PC-9 (cell line): ENCODE data around the gene ANKRD6. TPM values are rescaled to one million over a fixed set of nuclear protein-coding genes. Genes with fewer than 3 reads are reported as not detected.

ENCODE experiments used
- BruUV-seq: library from RNA; stranded (reverse); fragments of 400-500 nt; replicated peaks from 2 replicates; lab custom pipeline; 2021; lab: Mats Ljungman, UMichigan
- CTCF ChIA-PET: fragments of 300-600 bp; sonication (Branson Sonifier 250); formaldehyde crosslinking; loops from one replicate; lab custom pipeline; 2022; ENCODE audit warnings: antibody characterized with exemption; lab: Charles Lee
- POLR2A ChIA-PET: fragments of 300-600 bp; sonication (Branson Sonifier 250); formaldehyde crosslinking; loops from one replicate; lab custom pipeline; 2022; ENCODE audit warnings: antibody characterized with exemption; ENCODE audit not compliant: unreplicated experiment; lab: Charles Lee
- DNase-seq, 2 experiments: peaks; one replicate each; pipeline versions ENCODE4 v3.0.0 to v3.0.0-alpha.2; 2015 to 2022; ENCODE audit warnings: mixed read lengths in 1 of 2
- H2AFZ ChIP-seq: fragments of 200-600 bp; sonication (generic); 2 replicates; pipeline ENCODE4 v1.8.1; 2017; ENCODE audit warnings: antibody characterized with exemption
- H3F3A ChIP-seq: fragments of 200-600 bp; sonication (generic); 2 replicates; pipeline ENCODE4 v1.8.1; 2017; ENCODE audit warnings: antibody characterized with exemption, mild to moderate bottlenecking, low read depth; ENCODE audit not compliant: insufficient read depth
- H3K27ac ChIP-seq: fragments of 200-600 bp; sonication (generic); 2 replicates; pipeline ENCODE4 v1.6.1; 2016; ENCODE audit warnings: mixed run types
- H3K27me3 ChIP-seq: fragments of 200-600 bp; sonication (generic); 2 replicates; pipeline ENCODE4 v1.6.1; 2016; ENCODE audit warnings: low read depth, mixed run types; ENCODE audit not compliant: insufficient read depth
- H3K36me3 ChIP-seq: fragments of 200-600 bp; sonication (generic); 2 replicates; pipeline ENCODE4 v1.6.1; 2016; ENCODE audit warnings: low read depth, mixed run types
- H3K4me1 ChIP-seq: fragments of 200-600 bp; sonication (generic); replicated peaks from 2 replicates; pipeline ENCODE4 v1.6.1; 2016; ENCODE audit warnings: mixed run types; ENCODE audit not compliant: insufficient read depth
- H3K4me2 ChIP-seq: fragments of 200-600 bp; sonication (generic); 2 replicates; pipeline ENCODE4 v1.6.1; 2017; ENCODE audit warnings: mixed run types
- H3K4me3 ChIP-seq: fragments of 200-600 bp; sonication (generic); 2 replicates; pipeline ENCODE4 v1.6.1; 2016; ENCODE audit warnings: mixed run types
- H3K79me2 ChIP-seq: fragments of 200-600 bp; sonication (generic); 2 replicates; pipeline ENCODE4 v1.6.1; 2017; ENCODE audit warnings: low read depth, mixed run types
- H3K9me2 ChIP-seq: fragments of 200-600 bp; sonication (generic); 2 replicates; pipeline ENCODE4 v1.8.1; 2017; ENCODE audit warnings: mild to moderate bottlenecking; ENCODE audit not compliant: insufficient read depth
- H3K9me3 ChIP-seq: fragments of 200-600 bp; sonication (generic); 2 replicates; pipeline ENCODE4 v1.8.1; 2016; ENCODE audit warnings: low read depth; ENCODE audit not compliant: insufficient read depth
- H4K20me1 ChIP-seq: fragments of 200-600 bp; sonication (generic); 2 replicates; pipeline ENCODE4 v1.8.1; 2017; ENCODE audit not compliant: insufficient read depth
- EZH2 ChIP-seq: fragments of 200-600 bp; sonication (generic); IDR thresholded peaks from 2 replicates; pipeline ENCODE4 v1.8.0; 2017; ENCODE audit warnings: antibody characterized with exemption, low read depth
- intact Hi-C: fragments of 100-400 bp; cut with micrococcal nuclease; formaldehyde crosslinking; loops from one replicate; pipeline ENCODE4 v1.10.0; 2022; ENCODE audit not compliant: unreplicated experiment
- total RNA-seq: library from RNA; stranded (reverse); gene quantifications from 2 replicates; pipeline ENCODE4 v1.2.3, GENCODE V29; 2021
- TF ChIP-seq, protein P1 (sequence below): fragments of 200-600 bp; sonication (generic); conservative IDR thresholded peaks from 2 replicates; pipeline ENCODE4 v1.6.1; 2017; ENCODE audit warnings: mixed run types, antibody characterized with exemption, mild to moderate bottlenecking, moderate library complexity

Gene ANKRD6
- total RNA-seq, 1 experiment from 2014 or later: 1.8 TPM

DNA sequence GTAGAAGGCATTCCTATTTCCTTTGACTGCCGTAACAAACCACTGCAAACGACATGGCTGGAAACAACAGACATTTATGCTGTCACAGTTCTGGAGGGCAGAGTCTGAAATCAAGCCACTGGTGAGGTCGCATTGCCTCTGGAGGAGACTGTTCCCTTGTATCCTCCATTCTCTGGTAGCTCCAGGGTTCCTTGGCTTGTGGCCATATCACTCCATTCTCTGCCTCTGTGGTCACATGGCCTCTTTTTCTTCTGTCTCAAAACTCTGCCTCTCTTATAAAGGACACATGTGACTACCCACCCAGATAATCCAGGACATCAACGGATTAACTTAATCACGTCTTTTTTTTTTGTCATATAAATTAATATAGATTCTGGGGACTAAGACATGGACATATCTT lies 121.2 kb downstream of the ANKRD6 start:
- Histone ChIP-seq H2AFZ (no peak overlapping the region), H3K4me1 (no peaks in the 10 kb centered on the region), H3K27me3 (peaks cover 7% of the 10 kb centered on the region; the same call in 1 of the 2 replicates), H3F3A (no peaks in the 10 kb centered on the region), H3K36me3 (no peaks in the 10 kb centered on the region), H4K20me1 (no peaks in the 10 kb centered on the region), H3K9me3 (no peaks in the 10 kb centered on the region), H3K9me2 (no peaks in the 10 kb centered on the region), H3K79me2 (no peaks in the 10 kb centered on the region), H3K4me2 (no peak overlapping the region), H3K27ac (no peak overlapping the region), H3K4me3 (no peak overlapping the region)
- TF ChIP-seq, protein P1, sequence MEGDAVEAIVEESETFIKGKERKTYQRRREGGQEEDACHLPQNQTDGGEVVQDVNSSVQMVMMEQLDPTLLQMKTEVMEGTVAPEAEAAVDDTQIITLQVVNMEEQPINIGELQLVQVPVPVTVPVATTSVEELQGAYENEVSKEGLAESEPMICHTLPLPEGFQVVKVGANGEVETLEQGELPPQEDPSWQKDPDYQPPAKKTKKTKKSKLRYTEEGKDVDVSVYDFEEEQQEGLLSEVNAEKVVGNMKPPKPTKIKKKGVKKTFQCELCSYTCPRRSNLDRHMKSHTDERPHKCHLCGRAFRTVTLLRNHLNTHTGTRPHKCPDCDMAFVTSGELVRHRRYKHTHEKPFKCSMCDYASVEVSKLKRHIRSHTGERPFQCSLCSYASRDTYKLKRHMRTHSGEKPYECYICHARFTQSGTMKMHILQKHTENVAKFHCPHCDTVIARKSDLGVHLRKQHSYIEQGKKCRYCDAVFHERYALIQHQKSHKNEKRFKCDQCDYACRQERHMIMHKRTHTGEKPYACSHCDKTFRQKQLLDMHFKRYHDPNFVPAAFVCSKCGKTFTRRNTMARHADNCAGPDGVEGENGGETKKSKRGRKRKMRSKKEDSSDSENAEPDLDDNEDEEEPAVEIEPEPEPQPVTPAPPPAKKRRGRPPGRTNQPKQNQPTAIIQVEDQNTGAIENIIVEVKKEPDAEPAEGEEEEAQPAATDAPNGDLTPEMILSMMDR: no peak
- no peak for TF ChIP-seq EZH2
- CTCF ChIA-PET: no interaction called here
- no TSS peak for BruUV-seq
- DNase-seq: no peak
- POLR2A ChIA-PET: no interaction called here
- intact Hi-C loops: no loop called here

DNA sequence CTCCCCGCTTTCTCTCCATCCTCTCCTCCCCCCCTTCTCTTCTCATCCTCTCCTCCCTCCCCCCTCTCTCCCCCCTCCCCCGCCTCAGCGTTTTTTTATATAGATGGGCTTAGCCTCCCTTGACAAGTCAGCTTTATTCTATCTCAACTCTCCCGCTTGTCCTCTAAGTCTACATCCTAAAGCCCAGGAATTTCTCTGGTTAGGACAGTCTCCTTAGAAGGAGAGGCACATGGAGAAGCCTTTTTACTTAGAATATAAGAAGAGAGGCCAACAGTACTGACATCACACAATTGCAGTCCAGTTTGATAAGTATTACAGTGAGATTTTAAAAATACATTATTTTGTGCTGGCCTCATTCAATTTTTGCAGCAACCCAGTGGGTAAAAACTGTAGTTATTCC lies 122.1 kb downstream of the ANKRD6 start:
- no peaks in the 10 kb centered on the region for H3F3A ChIP-seq
- POLR2A ChIA-PET: no interaction called here
- no peak overlapping the region for H2AFZ ChIP-seq
- no peaks in the 10 kb centered on the region for H3K9me2 ChIP-seq
- intact Hi-C loops: no loop called here
- no peaks in the 10 kb centered on the region for H3K9me3 ChIP-seq
- CTCF ChIA-PET: no interaction called here
- H3K36me3 ChIP-seq: no peaks in the 10 kb centered on the region
- no peak for DNase-seq
- BruUV-seq: no TSS peak
- H3K4me2 ChIP-seq: no peak overlapping the region
- H3K4me1 ChIP-seq: no peaks in the 10 kb centered on the region
- H4K20me1 ChIP-seq: no peaks in the 10 kb centered on the region
- H3K27me3 ChIP-seq: peaks cover 7% of the 10 kb centered on the region; the same call in 1 of the 2 replicates
- no peaks in the 10 kb centered on the region for H3K79me2 ChIP-seq
- no peak overlapping the region for H3K4me3 ChIP-seq
- H3K27ac ChIP-seq: no peak overlapping the region
- TF ChIP-seq EZH2: no peak
- TF ChIP-seq, protein P1: no peak

DNA sequence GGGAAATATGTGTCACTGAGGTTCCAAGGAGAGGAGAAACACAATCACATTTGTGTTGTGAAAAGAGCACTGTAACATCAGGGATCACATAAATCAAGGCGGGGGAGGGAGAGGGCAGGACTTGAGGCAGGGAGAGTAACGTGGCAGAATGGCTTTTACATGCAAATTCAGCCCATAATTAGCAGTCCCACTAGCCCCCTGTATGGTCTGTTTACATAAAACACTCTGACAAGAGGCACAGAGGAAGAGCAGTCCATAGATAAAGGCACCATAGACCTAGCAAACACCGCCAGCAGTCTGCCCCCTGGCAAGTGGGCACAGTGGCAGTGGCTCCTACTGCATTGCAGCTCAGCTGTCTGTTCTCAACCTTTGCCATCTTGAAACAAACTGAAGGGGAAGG lies 122.9 kb downstream of the ANKRD6 start:
- CTCF ChIA-PET: no interaction called here
- Histone ChIP-seq H2AFZ (no peak overlapping the region), H3K9me2 (no peaks in the 10 kb centered on the region)

More for the DNA sequence above, 122.9 kb downstream of the ANKRD6 start:
- intact Hi-C loops: no loop called here
- Histone ChIP-seq H3F3A (no peaks in the 10 kb centered on the region), H3K4me3 (no peak overlapping the region), H4K20me1 (no peaks in the 10 kb centered on the region), H3K36me3 (no peaks in the 10 kb centered on the region), H3K4me2 (no peak overlapping the region), H3K79me2 (no peaks in the 10 kb centered on the region), H3K4me1 (no peaks in the 10 kb centered on the region), H3K27me3 (peaks cover 7% of the 10 kb centered on the region; the same call in 1 of the 2 replicates), H3K9me3 (no peaks in the 10 kb centered on the region), H3K27ac (no peak overlapping the region)
- no peak for DNase-seq
- POLR2A ChIA-PET: no interaction called here
- no peak for TF ChIP-seq EZH2
- TF ChIP-seq, protein P1: no peak
- no TSS peak for BruUV-seq
